Heart right ventricle (tissue), 16 donors: ENCODE measurements around the gene FUBP3. TPM values are rescaled to one million over a fixed set of nuclear protein-coding genes. Genes with fewer than 3 reads are reported as not detected.

Experiments
- ATAC-seq, 8 donors: fragments of 200-7000 bp; cut with Tn5 transposase; one replicate each; pipeline ENCODE4 v1.9.1; 2020; ENCODE audit warnings: mild to moderate bottlenecking in 8 of 8, moderate library complexity in 8 of 8, moderate number of reproducible peaks in 1 of 8
- DNase-seq, 2 donors: peaks; one replicate each; pipeline ENCODE4 v3.0.0-alpha.2; 2020
- H3K27ac ChIP-seq, 10 donors: fragments of 200-600 bp; sonication (generic) in 2 of 10; one replicate each; pipeline versions ENCODE4 v1.5.0 to v1.8.0; 2020 to 2022; ENCODE audit warnings: mild to moderate bottlenecking in 3 of 10
- H3K27me3 ChIP-seq, 7 donors: fragments of 200-600 bp; one replicate each; pipeline ENCODE4 v1.8.0; 2021 to 2022; ENCODE audit warnings: mild to moderate bottlenecking in 2 of 7
- H3K36me3 ChIP-seq, 9 donors: fragments of 200-600 bp; sonication (generic) in 1 of 9; one replicate each; pipeline versions ENCODE4 v1.5.0 to v1.8.0; 2020 to 2022; ENCODE audit warnings: mild to moderate bottlenecking in 2 of 9
- H3K4me1 ChIP-seq, 9 donors: fragments of 200-600 bp; sonication (generic) in 1 of 9; one replicate each; pipeline versions ENCODE4 v1.5.0 to v1.8.0; 2020 to 2022; ENCODE audit warnings: mild to moderate bottlenecking in 4 of 9
- H3K4me3 ChIP-seq, 10 donors: fragments of 200-600 bp; sonication (generic) in 2 of 10; one replicate each; pipeline versions ENCODE4 v1.5.0 to v1.8.0; 2020 to 2022; ENCODE audit warnings: mild to moderate bottlenecking in 7 of 10, moderate library complexity in 2 of 10
- H3K9me3 ChIP-seq, 11 donors: fragments of 200-600 bp in 10 of 11; sonication (generic) in 2 of 11; one replicate each; pipeline versions ENCODE4 v1.5.0 to v1.8.0; 2013 to 2022; ENCODE audit warnings: mild to moderate bottlenecking in 2 of 11, control low read depth in 1 of 11, moderate library complexity in 1 of 11
- CTCF ChIP-seq, 9 donors: fragments of 200-600 bp; sonication (generic) in 2 of 9; IDR thresholded peaks; one replicate each; pipeline versions ENCODE4 v1.5.0 to v1.8.0; 2021 to 2022; ENCODE audit warnings: antibody characterized with exemption in 9 of 9, mild to moderate bottlenecking in 5 of 9, moderate library complexity in 1 of 9
- WGBS, 2 donors: extraction: QIAGEN DNeasy Blood & Tissue Kit; methylation state at CpG; one replicate each; pipeline ENCODE4 v1.1.7; 2013; ENCODE audit warnings: inconsistent platforms in 1 of 2; 5-methylcytosine and 5-hydroxymethylcytosine counted together
- intact Hi-C, 10 donors: fragments of 100-400 bp; cut with DNase I; formaldehyde crosslinking; loops; one replicate each; pipeline versions ENCODE4 v1.11.1 to v1.14.2; 2022
- polyA plus RNA-seq, 2 donors: library from polyadenylated mRNA; stranded (reverse); fragments of 200-250 nt; gene quantifications; one replicate each; pipeline ENCODE4 v1.2.3, GENCODE V29; 2013
- total RNA-seq, 10 donors: library from RNA; stranded (reverse); fragmentation: NEBNext Ultra II Directional in 3 of 10; extraction: Animal tissue kit (Norgen Biotek cat#: 25700) in 3 of 10; gene quantifications; one replicate each; pipeline versions ENCODE4 v1.2.1 to v1.2.4, GENCODE V29; 2021 to 2023
- donor health status: Arrhythmogenic right ventricular cardiomyopathy.
- donor health status: ischemic (EF 13 %, LVEDD 7.1; RV severe dilation, severe dysfunction).
- donor health status: healthy with polysubstance abuse.
- donor health status: DM: no; HTN: yes; CAD: no.
- donor health status: DM: no; HTN: no; CAD: no.
- donor health status: ischemic (EF 25% LVEDD 6.9; RV normal size, moderate dysfunction).
- donor health status: ischemic (EF 25% LVEDD 5.7; RV mildly dilated, moderate dysfunction).
- donor health status: healthy.
- donor health status: DM: yes; HTN: yes; CAD: no.
- donor health status: Ischemic cardiomyopathy.
- donor health status: ischemic (EF 35%, LVEDD 5.7; RV mildly dilated, moderate dysfunction).
- donor health status: nonischemic (EF 11% LVEDD 7.7; RV severe dilation, severe dysfunction).
- donor health status: DM: yes; HTN: yes; CAD: no.
- donor health status: PGD.
- donor health status: ischemic (EF 29% LVEDD 5.4; RV normal size, mild dysfunction).
- donor health status: nonischemic (EF 23%, LVEDD 6.1; RV moderate dilation, normal function).

Gene FUBP3
- total and polyA plus RNA-seq, 12 donors, result 16.8 to 40.3 (median 26.9) TPM

- WGBS, 2 donors, result 77 to 79% methylated on average over 23 of the region's 23 CpGs
- Histone ChIP-seq H3K4me1 (peaks cover 3 to 53% (median 35%) of the 10 kb centered on the region in 9 donors), H3K27me3 (no peaks in the 10 kb centered on the region), H3K36me3 (peaks cover 0 to 100% (median 45%) of the 10 kb centered on the region in 9 donors), H3K9me3 (no peaks in the 10 kb centered on the region), H3K27ac (no peak overlapping the region), H3K4me3 (no peak overlapping the region)
- intact Hi-C loops, result loop anchor here in 4 of 10 donors (5.0 kb wide), 1 partner anchor 54 kb away; no protein-coding TSS in a partner anchor
- TF ChIP-seq CTCF (IDR thresholded peaks at IDR 0.05), result no peak
- ATAC-seq (no peak), DNase-seq (no peak)
Observed at GRCh38 chr9:130627896-130628792, 48.8 kb downstream of the FUBP3 start.

GRCh38 chr9:130629443-130630070 lies 50.2 kb downstream of the FUBP3 start:
- H3K27me3 ChIP-seq, result no peaks in the 10 kb centered on the region
- ATAC-seq (peak in 7 of 8 donors; percentile 9 to 39 (median 25)), DNase-seq (peak in 1 of 2 donors; percentile 23)
- peaks cover 3 to 53% (median 35%) of the 10 kb centered on the region in 9 donors for H3K4me1 ChIP-seq
- 71 to 76% methylated on average over 13 of the region's 13 CpGs for WGBS, 2 donors
- H3K4me3 ChIP-seq, result no peak overlapping the region
- intact Hi-C loops, result loop anchor here in 4 of 10 donors (5.0 kb wide), 1 partner anchor 53 kb away; no protein-coding TSS in a partner anchor
- H3K36me3 ChIP-seq, result peaks cover 0 to 100% (median 45%) of the 10 kb centered on the region in 9 donors
- peak overlapping the region in 2 of 10 donors; percentile 4 to 36 for H3K27ac ChIP-seq
- no peaks in the 10 kb centered on the region for H3K9me3 ChIP-seq
- TF ChIP-seq CTCF (IDR thresholded peaks at IDR 0.05), result no peak

GRCh38 chr9:130630071-130630450 lies 50.7 kb downstream of the FUBP3 start:
- no peak for ATAC-seq
- Histone ChIP-seq H3K27ac (peak overlapping the region in 2 of 10 donors; percentile 28 to 41), H3K36me3 (peaks cover 0 to 100% (median 40%) of the 10 kb centered on the region in 9 donors), H3K4me3 (no peak overlapping the region), H3K9me3 (no peaks in the 10 kb centered on the region), H3K27me3 (no peaks in the 10 kb centered on the region), H3K4me1 (peaks cover 3 to 53% (median 35%) of the 10 kb centered on the region in 9 donors)
- intact Hi-C loops, result no loop called here
- no peak for TF ChIP-seq CTCF (IDR thresholded peaks at IDR 0.05)
- DNase-seq, result no peak
- 94 to 96% methylated on average over 4 of the region's 4 CpGs for WGBS, 2 donors
